PFSK-1 (cell line): ENCODE results near the gene LSAMP.

Experiments used
- FOXP2 ChIP-seq: optimal IDR thresholded peaks from 2 replicates; pipeline ENCODE3; 2011; ENCODE audit warnings: borderline replicate concordance, control low read depth, inconsistent platforms; ENCODE audit not compliant: insufficient read depth; ENCODE audit errors: extremely low read length, extremely low read depth
- POLR2AphosphoS5 ChIP-seq: IDR thresholded peaks from 2 replicates; pipeline ENCODE4 v1.6.1; 2012; ENCODE audit warnings: low read depth, mild to moderate bottlenecking, control low read depth, low read length, moderate library complexity
- SIN3A ChIP-seq: IDR thresholded peaks from 2 replicates; pipeline ENCODE4 v1.6.1; 2012; ENCODE audit warnings: mild to moderate bottlenecking, low read length, moderate library complexity, borderline replicate concordance; ENCODE audit not compliant: insufficient read depth
- TAF1 ChIP-seq: IDR thresholded peaks from 2 replicates; pipeline ENCODE4 v1.6.1; 2012; ENCODE audit warnings: low read length, control low read depth, borderline replicate concordance; ENCODE audit not compliant: insufficient read depth
- TF ChIP-seq, protein P1 (sequence below), 2 experiments: IDR thresholded peaks; 2 replicates each; pipeline versions ENCODE4 v1.6.1 to v1.8.0; 2011 to 2012; ENCODE audit warnings: low read depth in 2 of 2, low read length in 2 of 2, control low read depth in 1 of 2, inconsistent platforms in 1 of 2, mild to moderate bottlenecking in 1 of 2, moderate library complexity in 1 of 2; ENCODE audit not compliant: insufficient read depth in 1 of 2

LSAMP gene

GRCh38 chr3:116127464-116127863, 317.8 kb downstream of the LSAMP start:
- TF ChIP-seq, protein P1, sequence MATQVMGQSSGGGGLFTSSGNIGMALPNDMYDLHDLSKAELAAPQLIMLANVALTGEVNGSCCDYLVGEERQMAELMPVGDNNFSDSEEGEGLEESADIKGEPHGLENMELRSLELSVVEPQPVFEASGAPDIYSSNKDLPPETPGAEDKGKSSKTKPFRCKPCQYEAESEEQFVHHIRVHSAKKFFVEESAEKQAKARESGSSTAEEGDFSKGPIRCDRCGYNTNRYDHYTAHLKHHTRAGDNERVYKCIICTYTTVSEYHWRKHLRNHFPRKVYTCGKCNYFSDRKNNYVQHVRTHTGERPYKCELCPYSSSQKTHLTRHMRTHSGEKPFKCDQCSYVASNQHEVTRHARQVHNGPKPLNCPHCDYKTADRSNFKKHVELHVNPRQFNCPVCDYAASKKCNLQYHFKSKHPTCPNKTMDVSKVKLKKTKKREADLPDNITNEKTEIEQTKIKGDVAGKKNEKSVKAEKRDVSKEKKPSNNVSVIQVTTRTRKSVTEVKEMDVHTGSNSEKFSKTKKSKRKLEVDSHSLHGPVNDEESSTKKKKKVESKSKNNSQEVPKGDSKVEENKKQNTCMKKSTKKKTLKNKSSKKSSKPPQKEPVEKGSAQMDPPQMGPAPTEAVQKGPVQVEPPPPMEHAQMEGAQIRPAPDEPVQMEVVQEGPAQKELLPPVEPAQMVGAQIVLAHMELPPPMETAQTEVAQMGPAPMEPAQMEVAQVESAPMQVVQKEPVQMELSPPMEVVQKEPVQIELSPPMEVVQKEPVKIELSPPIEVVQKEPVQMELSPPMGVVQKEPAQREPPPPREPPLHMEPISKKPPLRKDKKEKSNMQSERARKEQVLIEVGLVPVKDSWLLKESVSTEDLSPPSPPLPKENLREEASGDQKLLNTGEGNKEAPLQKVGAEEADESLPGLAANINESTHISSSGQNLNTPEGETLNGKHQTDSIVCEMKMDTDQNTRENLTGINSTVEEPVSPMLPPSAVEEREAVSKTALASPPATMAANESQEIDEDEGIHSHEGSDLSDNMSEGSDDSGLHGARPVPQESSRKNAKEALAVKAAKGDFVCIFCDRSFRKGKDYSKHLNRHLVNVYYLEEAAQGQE (IDR thresholded peaks at IDR 0.05; ENCODE audit: insufficient read depth in 1 of 2, low read depth in 2 of 2, low read length in 2 of 2), result no peak
- no peak for TF ChIP-seq SIN3A
- TF ChIP-seq TAF1, result no peak
- no peak for TF ChIP-seq FOXP2
- no peak for TF ChIP-seq POLR2AphosphoS5

GRCh38 chr3:116124166-116124565, 321.1 kb downstream of the LSAMP start:
- TF ChIP-seq, protein P1 (IDR thresholded peaks at IDR 0.05; ENCODE audit: insufficient read depth in 1 of 2, low read depth in 2 of 2, low read length in 2 of 2), result no peak
- TF ChIP-seq SIN3A (no peak), FOXP2 (no peak), TAF1 (no peak), POLR2AphosphoS5 (no peak)

DNA sequence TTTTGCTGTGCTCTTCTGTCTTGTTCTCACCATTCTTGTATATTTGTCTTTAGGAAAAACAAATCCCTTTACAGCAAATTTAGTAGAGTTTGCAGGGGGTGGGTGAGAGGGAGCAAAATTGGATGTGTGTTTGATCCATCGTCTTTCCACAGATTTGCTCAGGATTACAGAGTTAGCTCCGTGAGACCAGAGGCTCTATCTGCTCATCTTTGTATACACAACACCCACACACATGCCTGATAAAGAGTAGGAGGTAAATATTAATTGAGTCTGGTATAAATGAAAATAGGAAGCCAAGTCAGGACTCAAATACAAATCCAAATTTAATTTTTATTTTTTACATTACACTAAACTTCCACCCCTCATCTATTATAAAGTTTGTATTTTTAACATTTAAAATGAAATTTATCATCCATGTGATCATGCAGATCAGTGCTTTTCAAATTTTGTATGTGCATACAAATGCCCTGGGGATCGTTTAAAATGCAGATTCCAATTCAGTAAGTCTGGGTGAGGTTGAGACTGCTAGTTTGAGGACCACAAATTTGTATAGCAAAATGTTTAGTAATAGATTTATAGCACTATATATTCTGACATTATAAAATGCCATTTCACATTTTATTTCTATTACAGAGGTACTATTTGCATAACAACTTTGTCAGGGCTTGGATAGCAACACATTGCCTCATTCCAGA, 326.7 kb downstream of the LSAMP start:
- no peak for TF ChIP-seq SIN3A
- TF ChIP-seq, protein P1 (IDR thresholded peaks at IDR 0.05; ENCODE audit: insufficient read depth in 1 of 2, low read depth in 2 of 2, low read length in 2 of 2), result no peak
- no peak for TF ChIP-seq TAF1
- no peak for TF ChIP-seq FOXP2

GRCh38 chr3:116114586-116114985, 330.7 kb downstream of the LSAMP start:
- TF ChIP-seq POLR2AphosphoS5, result no peak
- TF ChIP-seq TAF1, result no peak
- no peak for TF ChIP-seq FOXP2
- TF ChIP-seq, protein P1 (IDR thresholded peaks at IDR 0.05; ENCODE audit: insufficient read depth in 1 of 2, low read depth in 2 of 2, low read length in 2 of 2), result no peak
- TF ChIP-seq SIN3A, result no peak

GRCh38 chr3:116112696-116113095, 332.6 kb downstream of the LSAMP start:
- TF ChIP-seq SIN3A (no peak), FOXP2 (no peak), POLR2AphosphoS5 (no peak), TAF1 (no peak)
- TF ChIP-seq, protein P1 (IDR thresholded peaks at IDR 0.05; ENCODE audit: insufficient read depth in 1 of 2, low read depth in 2 of 2, low read length in 2 of 2), result no peak
